Measurements from ENCODE around the gene EXOC4.

The EXOC4 gene

DNA sequence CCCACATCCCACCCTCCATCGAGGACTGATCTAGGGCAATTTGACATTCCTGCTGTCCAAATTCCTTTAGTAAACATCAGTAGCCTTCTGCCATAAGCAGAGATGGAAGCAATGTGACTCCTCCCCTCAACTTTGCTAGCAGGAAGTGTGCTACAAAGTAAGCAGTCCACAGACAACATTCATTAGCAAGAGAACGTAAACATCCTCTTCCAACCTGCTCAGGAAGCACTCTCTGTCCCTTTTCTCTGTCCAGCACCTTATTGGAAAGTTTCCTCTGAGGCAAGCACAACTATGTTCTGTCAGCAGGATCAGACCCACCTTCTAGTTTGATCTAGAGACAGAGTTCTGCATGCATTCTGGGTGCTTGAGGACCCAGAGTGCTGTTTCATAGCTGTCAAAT is 826.1 kb downstream of the EXOC4 start:
- Histone ChIP-seq H3K4me1 (ENCODE audit: insufficient read depth, low read length, severe bottlenecking) (no peaks in the 10 kb centered on the region), H3K27ac (ENCODE audit: low read depth, low read length, poor library complexity, severe bottlenecking) (no peak overlapping the region), H3K36me3 (ENCODE audit: insufficient read depth, low read length) (no peaks in the 10 kb centered on the region; the same call in 1 of the 2 replicates), H3K4me3 (ENCODE audit: low read depth, low read length, poor library complexity, severe bottlenecking) (no peak overlapping the region), H3K4me2 (ENCODE audit: low read length) (no peak overlapping the region), H3K9me2 (ENCODE audit: low read depth, low read length) (no peaks in the 10 kb centered on the region), H2AFZ (ENCODE audit: low read length) (no peak overlapping the region), H3K79me2 (ENCODE audit: insufficient read depth, low read length) (no peaks in the 10 kb centered on the region), H3K9ac (ENCODE audit: low read length) (no peak overlapping the region), H3K9me3 (ENCODE audit: low read length) (no peaks in the 10 kb centered on the region), H4K20me1 (ENCODE audit: insufficient read depth, low read length) (no peaks in the 10 kb centered on the region), H3F3A (ENCODE audit: insufficient read depth, low read length) (no peaks in the 10 kb centered on the region), H3K27me3 (ENCODE audit: insufficient read depth, low read length) (no peaks in the 10 kb centered on the region)
- TF ChIP-seq, protein P1, sequence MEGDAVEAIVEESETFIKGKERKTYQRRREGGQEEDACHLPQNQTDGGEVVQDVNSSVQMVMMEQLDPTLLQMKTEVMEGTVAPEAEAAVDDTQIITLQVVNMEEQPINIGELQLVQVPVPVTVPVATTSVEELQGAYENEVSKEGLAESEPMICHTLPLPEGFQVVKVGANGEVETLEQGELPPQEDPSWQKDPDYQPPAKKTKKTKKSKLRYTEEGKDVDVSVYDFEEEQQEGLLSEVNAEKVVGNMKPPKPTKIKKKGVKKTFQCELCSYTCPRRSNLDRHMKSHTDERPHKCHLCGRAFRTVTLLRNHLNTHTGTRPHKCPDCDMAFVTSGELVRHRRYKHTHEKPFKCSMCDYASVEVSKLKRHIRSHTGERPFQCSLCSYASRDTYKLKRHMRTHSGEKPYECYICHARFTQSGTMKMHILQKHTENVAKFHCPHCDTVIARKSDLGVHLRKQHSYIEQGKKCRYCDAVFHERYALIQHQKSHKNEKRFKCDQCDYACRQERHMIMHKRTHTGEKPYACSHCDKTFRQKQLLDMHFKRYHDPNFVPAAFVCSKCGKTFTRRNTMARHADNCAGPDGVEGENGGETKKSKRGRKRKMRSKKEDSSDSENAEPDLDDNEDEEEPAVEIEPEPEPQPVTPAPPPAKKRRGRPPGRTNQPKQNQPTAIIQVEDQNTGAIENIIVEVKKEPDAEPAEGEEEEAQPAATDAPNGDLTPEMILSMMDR (IDR thresholded peaks at IDR 0.05; ENCODE audit: low read length) = no peak
- no peak for TF ChIP-seq EZH2 (IDR thresholded peaks at IDR 0.05; ENCODE audit: borderline replicate concordance, low read length)

DNA sequence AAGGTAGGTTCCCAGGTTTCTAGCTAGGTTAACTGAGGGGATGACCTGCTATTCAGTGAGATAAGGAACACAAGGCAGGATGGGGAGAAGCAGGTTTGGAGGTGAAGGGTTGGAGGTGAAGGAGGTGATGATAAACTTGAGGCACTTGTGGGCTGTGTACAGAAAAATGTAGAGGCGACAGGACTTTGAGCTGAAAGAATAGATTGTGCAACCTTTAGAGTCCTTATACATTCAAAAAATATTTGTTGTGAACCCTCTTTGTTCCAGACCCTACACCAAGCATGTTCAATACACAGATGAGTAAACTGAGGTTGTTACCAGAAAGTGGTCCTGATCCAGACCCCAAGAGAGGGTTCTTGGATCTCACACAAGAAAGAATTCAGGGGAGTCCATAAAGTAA is 828.8 kb downstream of the EXOC4 start:
- Histone ChIP-seq H4K20me1 (ENCODE audit: insufficient read depth, low read length) (no peaks in the 10 kb centered on the region), H3K4me3 (ENCODE audit: low read depth, low read length, poor library complexity, severe bottlenecking) (no peak overlapping the region), H2AFZ (ENCODE audit: low read length) (no peak overlapping the region), H3K9me2 (ENCODE audit: low read depth, low read length) (no peaks in the 10 kb centered on the region), H3F3A (ENCODE audit: insufficient read depth, low read length) (no peaks in the 10 kb centered on the region), H3K27me3 (ENCODE audit: insufficient read depth, low read length) (no peaks in the 10 kb centered on the region), H3K9ac (ENCODE audit: low read length) (no peak overlapping the region), H3K36me3 (ENCODE audit: insufficient read depth, low read length) (no peaks in the 10 kb centered on the region), H3K4me1 (ENCODE audit: insufficient read depth, low read length, severe bottlenecking) (peaks cover 14% of the 10 kb centered on the region), H3K79me2 (ENCODE audit: insufficient read depth, low read length) (no peaks in the 10 kb centered on the region), H3K27ac (ENCODE audit: low read depth, low read length, poor library complexity, severe bottlenecking) (no peak overlapping the region), H3K9me3 (ENCODE audit: low read length) (0 out of 2 replicates have a peak, but pooled peaks cover 3% of the 10 kb centered on the region), H3K4me2 (ENCODE audit: low read length) (no peak overlapping the region)
- TF ChIP-seq, protein P1 (IDR thresholded peaks at IDR 0.05; ENCODE audit: low read length) = no peak
- no peak for TF ChIP-seq EZH2 (IDR thresholded peaks at IDR 0.05; ENCODE audit: borderline replicate concordance, low read length)

DNA sequence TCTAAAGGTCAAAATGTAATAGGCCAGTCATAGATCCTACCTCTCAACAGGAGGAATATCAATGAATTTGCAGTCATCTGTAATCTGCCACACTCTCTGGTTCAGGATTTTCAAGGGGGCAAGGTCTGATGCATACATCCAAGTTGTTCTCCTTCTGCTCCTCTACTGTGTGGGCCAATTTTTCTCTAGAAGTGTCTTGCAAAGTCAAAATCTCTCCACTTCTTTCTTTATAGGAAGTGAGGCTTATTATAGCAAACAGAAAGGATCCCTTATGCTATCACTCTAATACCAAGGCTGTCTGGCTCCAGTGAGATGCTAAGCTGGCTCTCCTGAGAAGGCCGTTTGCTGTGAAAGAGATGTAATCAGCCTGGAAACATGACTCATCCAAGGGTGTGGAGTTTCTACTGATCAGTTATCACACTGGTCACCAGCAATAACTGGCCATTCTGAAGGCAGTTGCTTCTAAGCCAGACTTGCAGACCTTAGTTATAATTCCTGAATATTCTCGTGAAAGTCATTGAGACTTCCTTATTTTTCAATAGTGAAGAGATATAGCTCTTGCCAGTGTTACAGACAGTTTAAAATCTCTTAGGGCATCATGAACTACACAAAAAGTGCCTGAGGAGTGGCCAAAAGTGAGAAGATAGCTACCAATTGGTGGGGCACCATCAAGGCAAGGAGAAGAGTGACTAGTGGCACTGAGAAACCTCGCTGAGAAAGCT is 831.0 kb downstream of the EXOC4 start:
- no peaks in the 10 kb centered on the region for H3K36me3 ChIP-seq (ENCODE audit: insufficient read depth, low read length)
- no peak overlapping the region for H2AFZ ChIP-seq (ENCODE audit: low read length)
- peaks cover 14% of the 10 kb centered on the region for H3K4me1 ChIP-seq (ENCODE audit: insufficient read depth, low read length, severe bottlenecking)
- no peaks in the 10 kb centered on the region for H3K9me2 ChIP-seq (ENCODE audit: low read depth, low read length)
- H3K79me2 ChIP-seq (ENCODE audit: insufficient read depth, low read length) = no peaks in the 10 kb centered on the region
- H3K9ac ChIP-seq (ENCODE audit: low read length) = no peak overlapping the region
- H3K27me3 ChIP-seq (ENCODE audit: insufficient read depth, low read length) = no peaks in the 10 kb centered on the region
- H4K20me1 ChIP-seq (ENCODE audit: insufficient read depth, low read length) = no peaks in the 10 kb centered on the region
- no peak overlapping the region for H3K4me2 ChIP-seq (ENCODE audit: low read length)
- H3K4me3 ChIP-seq (ENCODE audit: low read depth, low read length, poor library complexity, severe bottlenecking) = no peak overlapping the region
- H3F3A ChIP-seq (ENCODE audit: insufficient read depth, low read length) = no peaks in the 10 kb centered on the region
- H3K9me3 ChIP-seq (ENCODE audit: low read length) = peaks cover 13% of the 10 kb centered on the region
- peak overlapping the region; percentile 20 for H3K27ac ChIP-seq (ENCODE audit: low read depth, low read length, poor library complexity, severe bottlenecking)
- TF ChIP-seq EZH2 (IDR thresholded peaks at IDR 0.05; ENCODE audit: borderline replicate concordance, low read length) = no peak
- TF ChIP-seq, protein P1 (IDR thresholded peaks at IDR 0.05; ENCODE audit: low read length) = no peak

Measured in OCI-LY1 (cell line).